Activated CD4-positive, CD25-positive, alpha-beta regulatory T cell treated with anti-CD3 and anti-CD28 coated beads, Interleukin-2, amount 50 U/mL, for 24 hours (primary cell): ENCODE measurements around the gene SLC17A2.
A peak's percentile ranks its signal among the peaks of the same experiment; 100 is the strongest.

Experiments used
- ATAC-seq, 2 donors: fragments of 150-1000 bp; cut with Tn5 transposase; one replicate each; pipeline ENCODE4 v1.10.0; 2021; ENCODE audit warnings: mild to moderate bottlenecking in 1 of 2, moderate library complexity in 1 of 2

The SLC17A2 gene

DNA sequence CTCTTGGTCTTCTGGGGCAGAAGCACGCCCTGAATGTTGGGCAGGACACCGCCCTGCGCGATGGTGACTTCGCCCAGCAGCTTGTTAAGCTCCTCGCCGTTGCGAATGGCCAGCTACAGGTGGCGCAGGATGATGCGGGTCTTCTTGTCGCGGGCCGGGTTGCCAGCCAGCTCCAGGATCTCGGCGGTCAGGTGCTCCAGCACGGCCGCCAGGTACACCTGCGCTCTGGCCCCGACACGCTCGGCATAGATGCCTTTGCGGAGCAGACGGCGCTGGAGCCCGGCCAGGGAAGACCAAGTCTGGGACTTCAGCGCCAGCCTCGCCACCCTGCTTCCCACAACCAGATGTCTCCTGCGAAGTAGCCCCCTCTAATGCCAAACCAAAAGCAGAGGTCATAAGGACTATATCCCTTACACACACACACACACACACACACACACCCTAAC, 48.4 kb downstream of the SLC17A2 start:
- ATAC-seq: peak in 1 of 2 donors; percentile 43

DNA sequence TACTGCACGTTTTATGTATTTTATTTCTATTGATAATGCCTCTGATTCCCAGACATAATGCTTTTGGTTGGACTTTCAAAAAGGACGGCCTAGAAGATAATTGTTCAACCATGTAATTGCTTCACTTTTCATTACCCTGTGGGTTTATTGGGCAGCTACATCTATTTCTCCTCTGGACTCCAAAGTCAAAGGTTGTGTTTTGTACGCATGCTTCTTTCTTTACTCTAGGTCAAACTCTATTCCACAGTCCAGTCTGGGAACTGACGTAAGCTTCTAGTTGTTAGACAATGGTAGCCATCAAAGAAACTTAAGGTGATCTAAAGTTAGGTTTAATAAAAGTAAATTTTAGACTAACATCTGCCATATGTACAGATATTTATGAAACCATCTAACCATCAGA, 49.9 kb downstream of the SLC17A2 start:
- no peak for ATAC-seq

DNA sequence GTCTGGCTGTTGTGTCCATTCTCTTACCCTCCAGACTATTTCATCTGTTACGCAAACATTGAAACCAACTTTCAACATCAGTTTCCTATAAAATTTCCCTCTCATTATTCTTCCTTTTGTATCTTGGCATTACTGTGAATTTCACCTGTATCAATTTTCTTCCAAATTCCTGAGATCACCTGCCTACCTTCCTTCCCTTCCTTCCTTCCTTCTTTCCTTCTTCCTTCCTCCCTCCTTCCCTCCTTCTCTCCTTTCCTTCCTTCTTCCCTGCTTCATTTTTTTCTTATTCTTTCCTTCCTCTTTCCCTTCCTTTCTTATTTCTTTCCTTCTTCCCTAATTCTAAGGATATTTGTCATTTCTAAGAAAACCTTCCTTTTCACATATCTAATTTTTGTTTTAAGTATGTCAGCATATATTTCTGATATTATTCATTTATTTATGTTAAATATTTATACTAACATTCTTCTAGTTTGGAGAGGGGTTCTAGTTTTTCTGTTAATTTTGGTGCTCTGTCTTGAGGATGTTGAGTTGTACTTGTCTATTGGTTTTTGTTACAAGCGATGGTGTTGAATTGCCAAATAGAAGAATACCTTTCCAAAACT, 51.7 kb downstream of the SLC17A2 start:
- ATAC-seq: no peak

DNA sequence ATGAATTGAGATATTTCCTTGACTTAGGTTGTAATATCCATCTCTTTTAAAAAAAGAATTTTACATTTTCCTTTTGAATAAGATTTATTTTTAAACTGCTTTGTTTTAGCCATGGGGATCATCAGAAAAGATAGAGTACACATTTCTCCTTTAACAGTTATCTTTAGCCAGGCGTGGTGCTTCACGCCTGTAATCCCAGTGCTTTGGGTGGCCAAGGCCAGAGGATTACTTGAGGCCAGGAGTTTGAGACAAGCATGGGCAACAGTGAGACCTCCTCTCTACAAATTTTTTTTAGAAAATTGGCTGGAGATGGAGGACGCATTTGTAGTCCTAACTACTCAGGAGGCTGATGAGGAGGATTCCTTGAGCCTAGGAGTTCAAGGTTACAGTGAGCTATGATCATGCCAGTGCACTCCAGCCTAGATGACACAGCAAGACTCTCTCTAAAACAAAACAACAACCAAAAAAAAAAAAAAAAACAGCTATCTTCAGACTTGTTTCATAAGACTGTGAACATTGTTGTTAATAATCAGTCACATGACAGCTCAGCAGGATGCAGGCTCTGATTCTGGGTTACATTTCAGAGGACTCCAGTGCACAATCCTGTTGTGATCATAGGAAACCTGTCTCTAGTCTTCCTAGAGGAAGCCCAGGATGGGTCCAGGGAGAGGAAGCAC, 54.4 kb downstream of the SLC17A2 start:
- ATAC-seq: no peak

DNA sequence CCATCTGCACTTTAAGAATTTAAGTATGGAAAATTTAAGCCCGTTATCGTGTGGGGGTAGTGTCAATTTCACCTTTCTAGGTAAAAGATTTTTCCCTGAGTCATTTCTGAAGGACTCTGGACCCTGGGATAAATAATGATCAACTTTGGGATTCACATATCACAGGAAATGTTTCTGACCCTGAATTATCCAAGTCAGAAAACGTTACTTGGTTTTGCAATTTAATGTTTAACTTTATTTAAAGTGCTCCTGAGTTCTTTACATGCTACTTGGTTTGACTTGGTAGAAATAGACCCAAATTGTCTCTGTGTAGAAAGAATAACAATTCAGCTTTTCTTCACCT, 55.0 kb downstream of the SLC17A2 start:
- ATAC-seq: no peak

DNA sequence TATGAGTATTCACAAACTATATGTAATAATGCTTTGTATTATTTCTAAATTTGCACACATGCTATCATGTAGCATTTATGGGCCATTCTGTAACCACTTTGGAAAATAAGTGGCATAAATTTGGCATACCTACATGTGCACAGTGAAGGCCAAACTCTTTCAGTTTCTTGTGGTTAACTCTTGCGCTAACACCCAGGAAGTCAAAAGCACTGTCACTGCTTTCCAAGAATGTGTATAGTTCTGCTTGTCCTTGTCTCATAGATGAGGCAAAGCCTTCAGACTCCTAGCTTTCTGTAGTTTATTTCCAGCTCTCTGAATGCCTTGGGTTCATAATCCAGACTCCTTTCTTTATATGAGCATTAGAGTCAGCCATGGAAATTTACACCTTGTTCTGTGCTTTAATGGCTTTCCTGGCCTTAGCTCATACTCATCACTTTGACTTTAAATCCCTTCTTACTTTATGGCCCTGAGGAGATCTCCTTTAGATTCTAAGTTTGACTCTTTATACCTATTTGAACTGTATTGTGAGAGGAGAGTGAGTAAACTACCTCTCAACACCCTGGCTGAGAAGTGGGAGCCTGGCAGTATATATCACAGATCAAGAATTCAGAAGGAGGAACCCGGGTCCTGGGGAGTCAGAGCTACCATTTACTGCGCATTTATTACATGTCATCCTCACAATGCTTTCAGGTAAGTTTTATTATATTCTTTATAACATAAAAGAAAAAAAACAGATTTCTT, 55.5 kb downstream of the SLC17A2 start:
- ATAC-seq: no peak

DNA sequence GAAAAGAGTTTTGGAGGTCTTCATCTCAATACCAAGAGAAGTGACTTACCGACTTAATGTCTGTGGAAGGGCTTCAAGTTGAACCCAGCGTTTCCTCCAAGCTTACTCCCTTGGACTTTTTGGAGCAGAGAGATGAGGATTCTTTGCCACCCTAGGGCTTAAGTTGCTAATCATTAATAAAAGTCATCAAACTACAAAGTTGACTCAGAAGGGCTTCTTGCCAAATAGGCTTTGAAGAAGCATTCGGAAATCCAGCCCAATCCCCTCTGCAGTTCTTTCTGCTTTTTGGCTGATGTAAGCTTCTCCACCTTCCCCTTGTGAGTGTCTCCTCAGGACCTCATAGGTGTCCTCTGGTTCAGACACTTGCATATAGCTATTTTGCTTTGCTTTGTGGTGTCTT, 56.4 kb downstream of the SLC17A2 start, which contains the start of gene SLC17A3:
SLC17A3 (minus strand) TSS at position 126 of the 400 bp plus-strand sequence. CDS start 5,856 bp downstream, outside the sequence.
- ATAC-seq: no peak

DNA sequence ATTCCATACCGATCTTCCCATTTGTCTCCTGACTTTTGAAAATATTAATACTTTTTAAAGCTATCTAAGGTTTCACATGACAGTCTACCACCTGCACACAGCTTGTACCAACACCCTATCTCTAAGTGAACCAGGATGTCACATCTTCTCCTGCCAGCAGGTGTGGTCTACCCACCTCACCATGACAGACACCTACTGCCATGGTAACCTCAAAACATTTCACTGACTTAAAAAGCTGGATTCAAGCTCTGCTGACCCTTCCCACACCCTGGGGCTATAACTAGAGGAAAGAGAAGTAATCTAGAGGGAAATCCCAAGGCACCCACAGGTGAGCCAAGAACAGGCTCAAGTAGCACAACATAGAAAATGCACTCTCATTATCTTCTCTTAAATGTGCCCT, 57.7 kb downstream of the SLC17A2 start:
- no peak for ATAC-seq

DNA sequence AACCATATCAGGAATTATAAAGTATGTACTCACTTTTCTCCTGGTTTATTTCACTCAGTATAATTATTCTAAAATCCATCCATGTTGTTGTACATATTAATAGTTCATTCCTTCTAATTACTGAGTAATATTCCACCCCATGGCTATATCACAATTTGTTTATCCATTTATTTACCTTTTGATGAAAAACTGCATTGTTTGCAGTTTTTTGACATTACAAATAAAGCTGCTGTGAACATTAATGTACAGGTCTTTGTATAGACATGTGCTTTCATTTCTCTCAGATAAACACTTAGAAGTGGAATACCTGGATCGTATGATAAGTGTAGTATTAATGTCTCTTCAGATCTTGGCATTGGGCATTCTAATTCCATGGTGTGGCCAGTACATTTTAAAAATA, 60.7 kb downstream of the SLC17A2 start:
- no peak for ATAC-seq

DNA sequence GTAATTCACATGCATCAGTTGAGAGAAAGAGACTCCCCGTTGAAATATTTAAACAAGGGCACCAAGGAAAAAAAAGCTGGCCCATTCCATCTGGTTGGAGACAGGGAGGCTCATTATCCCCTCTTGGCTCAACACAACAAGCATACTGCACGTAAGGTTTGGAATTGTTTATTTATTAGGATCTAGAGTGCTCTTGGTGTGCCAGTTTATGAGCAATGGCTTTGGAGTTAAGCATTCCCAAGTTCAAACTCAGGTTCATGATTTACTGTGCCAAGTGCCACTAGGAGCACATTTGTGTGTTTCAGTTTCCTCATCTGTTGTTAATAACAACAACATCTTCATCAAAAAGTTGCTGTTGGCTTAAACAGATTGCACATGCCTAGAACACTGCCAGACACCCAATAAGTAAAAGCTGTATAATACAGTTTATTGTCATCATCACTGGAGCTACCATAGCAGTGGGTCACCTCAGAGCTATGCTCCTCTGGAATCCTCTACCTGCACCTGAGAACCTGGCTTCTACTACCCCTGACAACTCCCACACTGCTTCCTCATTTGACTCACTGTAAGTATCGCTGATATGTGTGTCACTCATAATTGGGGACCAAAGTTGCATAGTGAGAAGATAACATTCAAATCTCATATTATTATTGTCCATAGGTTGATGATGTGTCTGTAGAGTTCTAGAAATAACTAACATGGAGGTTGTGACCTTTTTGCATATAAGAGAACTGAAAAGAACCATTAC, 61.9 kb downstream of the SLC17A2 start:
- peak in 1 of 2 donors; percentile 27 for ATAC-seq

DNA sequence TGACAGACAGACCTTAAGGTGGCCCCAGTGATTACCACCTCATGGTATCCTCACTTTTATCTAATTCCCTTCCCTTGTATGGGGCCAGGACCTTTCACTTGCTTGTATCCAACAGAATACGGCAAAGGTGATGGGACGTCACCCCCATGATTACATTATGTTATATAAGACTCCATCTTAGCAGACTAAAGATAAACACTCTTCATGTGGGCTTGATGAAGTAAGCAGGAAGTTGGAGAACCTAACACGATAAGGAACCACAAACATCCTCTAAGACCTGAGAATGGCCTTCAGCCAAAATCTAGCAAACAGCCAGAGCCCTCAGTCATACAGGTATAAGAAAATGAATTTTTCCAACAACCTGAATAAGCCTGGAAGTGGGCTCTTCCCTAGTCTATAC, 64.5 kb downstream of the SLC17A2 start:
- no peak for ATAC-seq

DNA sequence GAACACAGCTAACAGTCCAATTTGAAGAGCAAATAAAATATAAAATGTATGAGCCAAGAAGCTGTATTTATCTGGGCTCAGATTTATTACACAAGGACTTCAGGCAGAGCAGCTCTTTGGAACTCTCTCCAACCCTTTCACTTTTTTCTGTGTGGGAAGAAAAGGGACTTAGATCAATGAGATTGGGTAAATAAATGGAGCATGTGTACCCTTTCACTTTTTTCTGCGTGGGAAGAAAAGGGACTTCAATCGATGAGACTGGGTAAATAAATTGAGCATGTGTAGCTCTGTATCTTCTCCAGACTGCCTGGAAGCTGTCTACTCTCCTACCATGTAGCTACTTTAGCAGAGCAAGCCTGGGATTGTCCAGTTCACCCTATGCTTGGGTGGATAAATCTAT, 67.1 kb downstream of the SLC17A2 start:
- ATAC-seq: no peak
